CD14-positive monocyte (primary cell): Measurements from ENCODE around the gene PKP4. TPM values are rescaled to one million over a fixed set of nuclear protein-coding genes. Genes with fewer than 3 reads are reported as not detected.

Experiments used
- DNase-seq, 3 donors: peaks; one replicate each; pipeline ENCODE4 v3.0.0-alpha.2; 2011 to 2022
- H2AFZ ChIP-seq: 2 replicates; pipeline ENCODE4 v1.6.0; 2012; ENCODE audit warnings: mild to moderate bottlenecking, low read depth, low read length, inconsistent platforms; ENCODE audit not compliant: insufficient read depth, poor library complexity, severe bottlenecking
- H3K27ac ChIP-seq, 2 donors: 1 replicate in 1 of 2; 2 replicates in 1 of 2; pipeline ENCODE4 v1.5.1; 2012 to 2013; ENCODE audit warnings: low read length in 2 of 2, control low read depth in 1 of 2, inconsistent platforms in 1 of 2, low read depth in 1 of 2, mild to moderate bottlenecking in 1 of 2
- H3K27me3 ChIP-seq, 2 donors: one replicate each; pipeline versions ENCODE4 v1.6.0 to v1.6.1; 2011 to 2013; ENCODE audit warnings: low read length in 2 of 2; ENCODE audit not compliant: control insufficient read depth in 2 of 2, insufficient read depth in 2 of 2
- H3K36me3 ChIP-seq, 2 donors: replicated peaks in 1 of 2; 1 replicate in 1 of 2; 2 replicates in 1 of 2; pipeline versions ENCODE4 v1.5.1 to v1.6.1; 2012 to 2013; ENCODE audit warnings: low read length in 2 of 2, control low read depth in 1 of 2, inconsistent platforms in 1 of 2, mild to moderate bottlenecking in 1 of 2; ENCODE audit not compliant: insufficient read depth in 2 of 2, control insufficient read depth in 1 of 2
- H3K4me1 ChIP-seq, 2 donors: 1 replicate in 1 of 2; 2 replicates in 1 of 2; pipeline versions ENCODE4 v1.5.1 to v1.6.1; 2012 to 2013; ENCODE audit warnings: low read length in 2 of 2, control low read depth in 1 of 2, inconsistent platforms in 1 of 2, mild to moderate bottlenecking in 1 of 2, moderate library complexity in 1 of 2; ENCODE audit not compliant: insufficient read depth in 2 of 2, control insufficient read depth in 1 of 2
- H3K4me2 ChIP-seq: replicated peaks from 2 replicates; pipeline ENCODE3; 2012; ENCODE audit warnings: low read length, moderate library complexity, mild to moderate bottlenecking; ENCODE audit not compliant: poor library complexity, severe bottlenecking; ENCODE audit errors: extremely low read depth
- H3K4me3 ChIP-seq, 3 experiments: fragments of 200-600 bp in 1 of 3; sonication (generic) in 1 of 3; replicated peaks in 1 of 3; 1 replicate in 2 of 3; 2 replicates in 1 of 3; pipeline ENCODE4 v1.5.1; 2011 to 2013; ENCODE audit warnings: low read length in 3 of 3, mild to moderate bottlenecking in 3 of 3, control low read depth in 2 of 3, low read depth in 2 of 3, inconsistent platforms in 1 of 3, moderate library complexity in 1 of 3
- H3K79me2 ChIP-seq: 2 replicates; pipeline ENCODE4 v1.6.0; 2012; ENCODE audit warnings: mild to moderate bottlenecking, control low read depth, inconsistent platforms, low read length, moderate library complexity; ENCODE audit not compliant: insufficient read depth
- H3K9ac ChIP-seq: 2 replicates; pipeline ENCODE4 v1.6.0; 2017; ENCODE audit warnings: low read length, mild to moderate bottlenecking; ENCODE audit not compliant: insufficient read depth, poor library complexity, severe bottlenecking
- H3K9me3 ChIP-seq, 2 donors: replicated peaks in 1 of 2; 1 replicate in 1 of 2; 2 replicates in 1 of 2; pipeline versions ENCODE4 v1.5.1 to v1.6.1; 2012 to 2013; ENCODE audit warnings: low read length in 2 of 2, control low read depth in 1 of 2; ENCODE audit not compliant: control insufficient read depth in 1 of 2, insufficient read depth in 1 of 2
- H4K20me1 ChIP-seq: 2 replicates; pipeline ENCODE4 v1.6.0; 2012; ENCODE audit warnings: mild to moderate bottlenecking, low read length, control low read depth, moderate library complexity; ENCODE audit not compliant: insufficient read depth
- H3K27ac Mint-ChIP-seq, 7 donors: one replicate each; pipeline ENCODE4 v1.8.0; 2020; ENCODE audit warnings: mild to moderate bottlenecking in 7 of 7, mixed read lengths in 7 of 7, moderate library complexity in 6 of 7, inconsistent platforms in 2 of 7
- H3K27me3 Mint-ChIP-seq, 3 donors: one replicate each; pipeline ENCODE4 v1.8.0; 2021 to 2022; ENCODE audit warnings: low read depth in 3 of 3, mild to moderate bottlenecking in 3 of 3, mixed read lengths in 3 of 3, moderate library complexity in 3 of 3, inconsistent platforms in 1 of 3
- H3K36me3 Mint-ChIP-seq, 2 donors: one replicate each; pipeline ENCODE4 v1.8.0; 2020; ENCODE audit warnings: mixed read lengths in 2 of 2, inconsistent platforms in 1 of 2, mild to moderate bottlenecking in 1 of 2
- H3K4me1 Mint-ChIP-seq: one replicate; pipeline ENCODE4 v1.8.0; 2020; ENCODE audit warnings: mild to moderate bottlenecking, mixed read lengths
- H3K4me3 Mint-ChIP-seq, 2 donors: one replicate each; pipeline ENCODE4 v1.8.0; 2020; ENCODE audit warnings: mild to moderate bottlenecking in 2 of 2, mixed read lengths in 2 of 2, moderate library complexity in 1 of 2
- H3K9me3 Mint-ChIP-seq, 7 donors: one replicate each; pipeline ENCODE4 v1.8.0; 2020 to 2022; ENCODE audit warnings: mixed read lengths in 7 of 7, mild to moderate bottlenecking in 6 of 7, moderate library complexity in 6 of 7, inconsistent platforms in 2 of 7
- WGBS: methylation state at CpG from one replicate; pipeline ENCODE4 v1.1.5; 2013; ENCODE audit warnings: missing lambda C conversion rate; ENCODE audit not compliant: insufficient coverage; 5-methylcytosine and 5-hydroxymethylcytosine counted together
- intact Hi-C, 2 donors: fragments of 100-400 bp; cut with micrococcal nuclease; formaldehyde crosslinking; loops; one replicate each; pipeline versions ENCODE4 v1.15.0 to v1.15.1; 2023
- polyA plus RNA-seq, 3 donors: library from polyadenylated mRNA; depleted of rRNA in 1 of 3; unstranded in 2 of 3; stranded (reverse) in 1 of 3; fragments of 300-500 nt in 2 of 3; fragments of >200 nt in 1 of 3; fragmentation: Illumina TruSeq in 2 of 3; gene quantifications; 1 replicate in 2 of 3; 2 replicates in 1 of 3; pipeline ENCODE4 v1.2.3, GENCODE V29; 2012 to 2021
- TF ChIP-seq, protein P1 (sequence below): fragments of 200-600 bp; IDR thresholded peaks from one replicate; pipeline ENCODE4 v1.8.0; 2022; ENCODE audit warnings: antibody characterized with exemption, mild to moderate bottlenecking

The PKP4 gene
- polyA plus RNA-seq, 3 donors, result 0.33 to 9.4 (median 0.73) TPM

GRCh38 chr2:158546412-158547144, 89.8 kb downstream of the PKP4 start:
- H3K9ac ChIP-seq, result no peak overlapping the region
- H2AFZ ChIP-seq, result no peak overlapping the region
- no peak overlapping the region for H3K27ac ChIP-seq
- intact Hi-C loops, result no loop called here
- H3K36me3 ChIP-seq, result peaks cover 0 to 25% of the 10 kb centered on the region in 2 donors
- no peaks in the 10 kb centered on the region for H3K27me3 Mint-ChIP-seq
- no peak overlapping the region for H3K4me2 ChIP-seq
- H3K4me1 Mint-ChIP-seq, result peaks cover 13% of the 10 kb centered on the region
- H3K4me3 ChIP-seq, result no peak overlapping the region
- peak overlapping the region in 1 of 7 donors; percentile 22 for H3K27ac Mint-ChIP-seq
- H3K9me3 Mint-ChIP-seq, result no peaks in the 10 kb centered on the region
- H3K27me3 ChIP-seq, result no peaks in the 10 kb centered on the region
- H3K9me3 ChIP-seq, result no peaks in the 10 kb centered on the region
- H3K36me3 Mint-ChIP-seq, result peaks cover 22 to 30% of the 10 kb centered on the region in 2 donors
- H3K4me1 ChIP-seq, result no peaks in the 10 kb centered on the region
- 100% methylated on average over 2 of the region's 2 CpGs for WGBS
- H3K4me3 Mint-ChIP-seq, result no peak overlapping the region
- no peaks in the 10 kb centered on the region for H3K79me2 ChIP-seq
- TF ChIP-seq, protein P1, sequence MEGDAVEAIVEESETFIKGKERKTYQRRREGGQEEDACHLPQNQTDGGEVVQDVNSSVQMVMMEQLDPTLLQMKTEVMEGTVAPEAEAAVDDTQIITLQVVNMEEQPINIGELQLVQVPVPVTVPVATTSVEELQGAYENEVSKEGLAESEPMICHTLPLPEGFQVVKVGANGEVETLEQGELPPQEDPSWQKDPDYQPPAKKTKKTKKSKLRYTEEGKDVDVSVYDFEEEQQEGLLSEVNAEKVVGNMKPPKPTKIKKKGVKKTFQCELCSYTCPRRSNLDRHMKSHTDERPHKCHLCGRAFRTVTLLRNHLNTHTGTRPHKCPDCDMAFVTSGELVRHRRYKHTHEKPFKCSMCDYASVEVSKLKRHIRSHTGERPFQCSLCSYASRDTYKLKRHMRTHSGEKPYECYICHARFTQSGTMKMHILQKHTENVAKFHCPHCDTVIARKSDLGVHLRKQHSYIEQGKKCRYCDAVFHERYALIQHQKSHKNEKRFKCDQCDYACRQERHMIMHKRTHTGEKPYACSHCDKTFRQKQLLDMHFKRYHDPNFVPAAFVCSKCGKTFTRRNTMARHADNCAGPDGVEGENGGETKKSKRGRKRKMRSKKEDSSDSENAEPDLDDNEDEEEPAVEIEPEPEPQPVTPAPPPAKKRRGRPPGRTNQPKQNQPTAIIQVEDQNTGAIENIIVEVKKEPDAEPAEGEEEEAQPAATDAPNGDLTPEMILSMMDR, result no peak
- DNase-seq, result no peak
- no peaks in the 10 kb centered on the region for H4K20me1 ChIP-seq

DNA sequence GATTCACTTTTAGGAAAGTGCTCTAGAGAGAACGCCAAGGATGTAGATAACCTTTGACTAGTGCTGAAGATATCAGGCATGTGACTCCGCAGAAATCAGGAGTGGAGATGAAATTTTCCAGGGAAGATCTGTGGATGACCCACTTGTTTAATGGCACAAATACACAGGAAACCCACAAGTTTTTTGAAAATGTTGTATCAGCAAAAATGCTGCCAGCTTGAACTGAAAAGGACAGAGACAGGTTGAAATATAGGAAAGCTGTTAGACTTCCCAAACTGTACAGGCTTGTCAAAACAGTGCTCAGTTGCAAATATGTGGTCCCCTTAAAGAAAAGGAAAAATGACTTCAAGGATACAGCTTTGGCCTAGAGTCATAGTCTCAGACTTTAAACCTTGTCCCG, 96.5 kb downstream of the PKP4 start:
- Histone ChIP-seq H3K79me2 (no peaks in the 10 kb centered on the region), H3K36me3 (peaks cover 0 to 11% of the 10 kb centered on the region in 2 donors), H4K20me1 (no peaks in the 10 kb centered on the region), H3K9ac (no peak overlapping the region), H3K27ac (no peak overlapping the region), H3K4me3 (no peak overlapping the region), H2AFZ (no peak overlapping the region), H3K27me3 (no peaks in the 10 kb centered on the region), H3K4me2 (no peak overlapping the region), H3K9me3 (no peaks in the 10 kb centered on the region), H3K4me1 (no peaks in the 10 kb centered on the region)
- H3K4me3 Mint-ChIP-seq, result no peak overlapping the region
- intact Hi-C loops, result no loop called here
- DNase-seq, result no peak
- H3K4me1 Mint-ChIP-seq, result no peaks in the 10 kb centered on the region
- WGBS, result 100% methylated on average over 2 of the region's 3 CpGs
- no peaks in the 10 kb centered on the region for H3K27me3 Mint-ChIP-seq
- H3K9me3 Mint-ChIP-seq, result no peaks in the 10 kb centered on the region
- no peak overlapping the region for H3K27ac Mint-ChIP-seq
- TF ChIP-seq, protein P1, result no peak
- H3K36me3 Mint-ChIP-seq, result peaks cover 10 to 25% of the 10 kb centered on the region in 2 donors
